Neural cell (in vitro differentiated cells): ENCODE results near the gene FOXI1. TPM values are rescaled to one million over a fixed set of nuclear protein-coding genes. Genes with fewer than 3 reads are reported as not detected.

ENCODE experiments used
- H2AFZ ChIP-seq: fragments of 200-600, 300-800 bp; sonication (generic), shearing (Covaris generic); 2 replicates; pipeline ENCODE4 v1.6.0; 2014; ENCODE audit warnings: low read depth, mild to moderate bottlenecking, antibody characterized with exemption, low read length, moderate library complexity
- H3F3A ChIP-seq: fragments of 200-600 bp; shearing (Covaris generic); 2 replicates; pipeline ENCODE4 v1.6.1; 2016; ENCODE audit warnings: mild to moderate bottlenecking, moderate library complexity, mixed read lengths, antibody characterized with exemption, low read length; ENCODE audit not compliant: insufficient read depth, poor library complexity, severe bottlenecking
- H3K27ac ChIP-seq: fragments of 200-600, 300-800 bp; sonication (generic), shearing (Covaris generic); 2 replicates; pipeline ENCODE4 v1.5.1; 2014; ENCODE audit warnings: mild to moderate bottlenecking, low read length, moderate library complexity
- H3K27me3 ChIP-seq: fragments of 300-800, 200-600 bp; sonication (generic), shearing (Covaris generic); 2 replicates; pipeline ENCODE4 v1.6.0; 2014; ENCODE audit warnings: mild to moderate bottlenecking, low read depth, low read length, moderate library complexity; ENCODE audit not compliant: insufficient read depth
- H3K36me3 ChIP-seq: fragments of 300-800, 200-600 bp; sonication (generic), shearing (Covaris generic); 2 replicates; pipeline ENCODE4 v1.5.1; 2014; ENCODE audit warnings: mild to moderate bottlenecking, antibody characterized with exemption, low read length, moderate library complexity; ENCODE audit not compliant: insufficient read depth
- H3K4me2 ChIP-seq: fragments of 300-800, 200-600 bp; sonication (generic), shearing (Covaris generic); 2 replicates; pipeline ENCODE4 v1.6.0; 2014; ENCODE audit warnings: mild to moderate bottlenecking, low read length
- H3K4me3 ChIP-seq: fragments of 300-800, 200-600 bp; sonication (generic), shearing (Covaris generic); 2 replicates; pipeline ENCODE4 v1.5.1; 2014; ENCODE audit warnings: mild to moderate bottlenecking, low read length, moderate library complexity
- H3K79me2 ChIP-seq: fragments of 200-600 bp; shearing (Covaris generic); replicated peaks from 2 replicates; pipeline ENCODE4 v1.6.0; 2014; ENCODE audit warnings: mild to moderate bottlenecking, low read length, moderate library complexity; ENCODE audit not compliant: insufficient read depth
- H3K9ac ChIP-seq: fragments of 300-800, 200-600 bp; sonication (generic), shearing (Covaris generic); 2 replicates; pipeline ENCODE4 v1.6.1; 2016; ENCODE audit warnings: mild to moderate bottlenecking, low read length, mixed read lengths
- H3K9me2 ChIP-seq: fragments of 200-600 bp; shearing (Covaris generic); 2 replicates; pipeline ENCODE4 v1.6.1; 2016; ENCODE audit warnings: mild to moderate bottlenecking, low read length, mixed read lengths; ENCODE audit not compliant: insufficient read depth
- H3K9me3 ChIP-seq: fragments of 200-600, 300-800 bp; sonication (generic), shearing (Covaris generic); 2 replicates; pipeline ENCODE4 v1.6.1; 2016; ENCODE audit warnings: mild to moderate bottlenecking, mixed run types, low read length, moderate library complexity, mixed read lengths
- H4K20me1 ChIP-seq: fragments of 200-600 bp; shearing (Covaris generic); 2 replicates; pipeline ENCODE4 v1.6.1; 2016; ENCODE audit warnings: mild to moderate bottlenecking, mixed run types; ENCODE audit not compliant: insufficient read depth
- EP300 ChIP-seq: fragments of 450-650 bp; conservative IDR thresholded peaks from 2 replicates; pipeline ENCODE4 v1.6.1; 2014; ENCODE audit warnings: antibody characterized with exemption, mild to moderate bottlenecking, moderate library complexity; ENCODE audit not compliant: poor library complexity, severe bottlenecking
- EZH2 ChIP-seq: fragments of 200-600, 300-800 bp; shearing (Covaris generic), sonication (generic); IDR thresholded peaks from 2 replicates; pipeline ENCODE4 v1.6.1; 2014; ENCODE audit warnings: antibody characterized with exemption, low read length, borderline replicate concordance, mild to moderate bottlenecking; ENCODE audit not compliant: insufficient read depth, poor library complexity, severe bottlenecking
- MXI1 ChIP-seq: fragments of 450-650 bp; conservative IDR thresholded peaks from 2 replicates; pipeline ENCODE4 v1.6.1; 2014; ENCODE audit warnings: antibody characterized with exemption, mild to moderate bottlenecking; ENCODE audit not compliant: poor library complexity, severe bottlenecking
- POLR2AphosphoS5 ChIP-seq: IDR thresholded peaks from 2 replicates; pipeline ENCODE4 v1.6.1; 2012
- RAD21 ChIP-seq: fragments of 450-650 bp; conservative IDR thresholded peaks from 2 replicates; pipeline ENCODE4 v1.6.1; 2014; ENCODE audit warnings: antibody characterized with exemption, mild to moderate bottlenecking, moderate library complexity
- SMC3 ChIP-seq: fragments of 450-650 bp; conservative IDR thresholded peaks from 2 replicates; pipeline ENCODE4 v1.6.1; 2014; ENCODE audit warnings: antibody characterized with exemption, mild to moderate bottlenecking, moderate library complexity; ENCODE audit not compliant: poor library complexity
- TAF1 ChIP-seq: IDR thresholded peaks from 2 replicates; pipeline ENCODE4 v1.6.1; 2012; ENCODE audit warnings: low read depth
- polyA plus RNA-seq: library from polyadenylated mRNA; depleted of rRNA; stranded (reverse); fragments of >200 nt; gene quantifications from 2 replicates; pipeline ENCODE4 v1.2.3, GENCODE V29; 2014
- TF ChIP-seq, protein P1 (sequence below): IDR thresholded peaks from 2 replicates; pipeline ENCODE4 v1.6.1; 2012; ENCODE audit warnings: borderline replicate concordance
- TF ChIP-seq, protein P2 (sequence below): fragments of 450-650 bp; IDR thresholded peaks from 2 replicates; pipeline ENCODE4 v1.5.1; 2014; ENCODE audit warnings: antibody characterized with exemption, mild to moderate bottlenecking, moderate library complexity; ENCODE audit not compliant: poor library complexity, severe bottlenecking

FOXI1 gene
- polyA plus RNA-seq, 1 donor from 2014 or later, result not detected

DNA sequence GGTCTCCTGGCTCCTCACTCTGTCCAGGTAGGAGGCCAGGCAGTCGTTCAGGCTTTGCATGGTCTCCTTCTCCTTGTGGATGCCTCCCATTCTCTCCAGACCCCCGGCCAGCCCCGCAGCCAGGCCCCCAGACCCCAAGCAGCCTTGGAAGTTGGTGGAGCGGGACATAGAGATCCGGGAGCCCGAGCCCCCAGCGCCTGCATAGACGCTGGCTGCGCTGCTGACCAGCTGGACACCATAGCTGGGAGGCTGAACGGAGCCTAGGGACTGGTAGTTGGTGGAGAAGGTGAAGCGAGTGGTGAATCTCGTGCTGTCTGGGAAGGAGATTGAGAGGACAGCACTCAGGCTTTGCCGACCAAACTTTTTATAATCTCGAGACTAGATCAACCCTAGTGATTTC, 35.9 kb downstream of the FOXI1 start:
- Histone ChIP-seq H3K36me3 (no peaks in the 10 kb centered on the region), H3K9me2 (no peaks in the 10 kb centered on the region), H3K27ac (no peak overlapping the region), H3K9ac (no peak overlapping the region), H3K4me2 (no peak overlapping the region), H2AFZ (no peak overlapping the region), H3K79me2 (no peaks in the 10 kb centered on the region), H3K4me3 (no peak overlapping the region), H4K20me1 (no peaks in the 10 kb centered on the region), H3F3A (no peaks in the 10 kb centered on the region), H3K27me3 (no peaks in the 10 kb centered on the region), H3K9me3 (no peaks in the 10 kb centered on the region)
- no peak for TF ChIP-seq EZH2
- TF ChIP-seq, protein P1, sequence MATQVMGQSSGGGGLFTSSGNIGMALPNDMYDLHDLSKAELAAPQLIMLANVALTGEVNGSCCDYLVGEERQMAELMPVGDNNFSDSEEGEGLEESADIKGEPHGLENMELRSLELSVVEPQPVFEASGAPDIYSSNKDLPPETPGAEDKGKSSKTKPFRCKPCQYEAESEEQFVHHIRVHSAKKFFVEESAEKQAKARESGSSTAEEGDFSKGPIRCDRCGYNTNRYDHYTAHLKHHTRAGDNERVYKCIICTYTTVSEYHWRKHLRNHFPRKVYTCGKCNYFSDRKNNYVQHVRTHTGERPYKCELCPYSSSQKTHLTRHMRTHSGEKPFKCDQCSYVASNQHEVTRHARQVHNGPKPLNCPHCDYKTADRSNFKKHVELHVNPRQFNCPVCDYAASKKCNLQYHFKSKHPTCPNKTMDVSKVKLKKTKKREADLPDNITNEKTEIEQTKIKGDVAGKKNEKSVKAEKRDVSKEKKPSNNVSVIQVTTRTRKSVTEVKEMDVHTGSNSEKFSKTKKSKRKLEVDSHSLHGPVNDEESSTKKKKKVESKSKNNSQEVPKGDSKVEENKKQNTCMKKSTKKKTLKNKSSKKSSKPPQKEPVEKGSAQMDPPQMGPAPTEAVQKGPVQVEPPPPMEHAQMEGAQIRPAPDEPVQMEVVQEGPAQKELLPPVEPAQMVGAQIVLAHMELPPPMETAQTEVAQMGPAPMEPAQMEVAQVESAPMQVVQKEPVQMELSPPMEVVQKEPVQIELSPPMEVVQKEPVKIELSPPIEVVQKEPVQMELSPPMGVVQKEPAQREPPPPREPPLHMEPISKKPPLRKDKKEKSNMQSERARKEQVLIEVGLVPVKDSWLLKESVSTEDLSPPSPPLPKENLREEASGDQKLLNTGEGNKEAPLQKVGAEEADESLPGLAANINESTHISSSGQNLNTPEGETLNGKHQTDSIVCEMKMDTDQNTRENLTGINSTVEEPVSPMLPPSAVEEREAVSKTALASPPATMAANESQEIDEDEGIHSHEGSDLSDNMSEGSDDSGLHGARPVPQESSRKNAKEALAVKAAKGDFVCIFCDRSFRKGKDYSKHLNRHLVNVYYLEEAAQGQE, result no peak
- TF ChIP-seq SMC3, result no peak
- no peak for TF ChIP-seq TAF1
- TF ChIP-seq, protein P2, sequence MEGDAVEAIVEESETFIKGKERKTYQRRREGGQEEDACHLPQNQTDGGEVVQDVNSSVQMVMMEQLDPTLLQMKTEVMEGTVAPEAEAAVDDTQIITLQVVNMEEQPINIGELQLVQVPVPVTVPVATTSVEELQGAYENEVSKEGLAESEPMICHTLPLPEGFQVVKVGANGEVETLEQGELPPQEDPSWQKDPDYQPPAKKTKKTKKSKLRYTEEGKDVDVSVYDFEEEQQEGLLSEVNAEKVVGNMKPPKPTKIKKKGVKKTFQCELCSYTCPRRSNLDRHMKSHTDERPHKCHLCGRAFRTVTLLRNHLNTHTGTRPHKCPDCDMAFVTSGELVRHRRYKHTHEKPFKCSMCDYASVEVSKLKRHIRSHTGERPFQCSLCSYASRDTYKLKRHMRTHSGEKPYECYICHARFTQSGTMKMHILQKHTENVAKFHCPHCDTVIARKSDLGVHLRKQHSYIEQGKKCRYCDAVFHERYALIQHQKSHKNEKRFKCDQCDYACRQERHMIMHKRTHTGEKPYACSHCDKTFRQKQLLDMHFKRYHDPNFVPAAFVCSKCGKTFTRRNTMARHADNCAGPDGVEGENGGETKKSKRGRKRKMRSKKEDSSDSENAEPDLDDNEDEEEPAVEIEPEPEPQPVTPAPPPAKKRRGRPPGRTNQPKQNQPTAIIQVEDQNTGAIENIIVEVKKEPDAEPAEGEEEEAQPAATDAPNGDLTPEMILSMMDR, result no peak
- no peak for TF ChIP-seq RAD21
- no peak for TF ChIP-seq POLR2AphosphoS5
- no peak for TF ChIP-seq EP300
- TF ChIP-seq MXI1, result no peak

DNA sequence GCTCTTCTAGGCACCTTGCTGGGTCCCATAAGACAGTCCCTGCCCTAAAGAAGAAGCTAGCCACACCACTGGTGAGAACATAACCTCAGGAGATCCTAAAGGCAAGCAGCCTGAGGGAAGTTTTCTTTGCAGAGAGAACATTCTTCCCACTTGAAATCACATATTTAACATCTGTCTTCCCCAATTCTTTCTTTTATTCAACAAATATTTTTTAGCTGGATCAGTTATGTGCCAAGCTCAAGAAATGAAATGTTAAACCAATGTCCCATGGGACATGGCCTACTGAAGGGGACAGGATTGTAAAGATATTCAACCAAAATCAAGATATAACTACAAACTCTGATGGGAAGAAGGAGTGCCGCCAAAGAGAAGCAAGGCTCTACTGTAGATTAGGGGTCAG, 36.5 kb downstream of the FOXI1 start:
- no peaks in the 10 kb centered on the region for H3K27me3 ChIP-seq
- H3K9ac ChIP-seq, result no peak overlapping the region
- no peaks in the 10 kb centered on the region for H3K36me3 ChIP-seq
- H3K79me2 ChIP-seq, result no peaks in the 10 kb centered on the region
- no peak overlapping the region for H3K4me3 ChIP-seq
- no peaks in the 10 kb centered on the region for H3K9me3 ChIP-seq
- TF ChIP-seq, protein P1, result no peak
- TF ChIP-seq, protein P2, result no peak
- TF ChIP-seq EZH2, result no peak
- no peak for TF ChIP-seq POLR2AphosphoS5
- TF ChIP-seq SMC3, result no peak
- TF ChIP-seq EP300, result no peak
- TF ChIP-seq TAF1, result no peak
- TF ChIP-seq RAD21, result no peak
- no peak for TF ChIP-seq MXI1
- H3K4me2 ChIP-seq, result no peak overlapping the region
- no peak overlapping the region for H2AFZ ChIP-seq
- no peak overlapping the region for H3K27ac ChIP-seq
- H4K20me1 ChIP-seq, result no peaks in the 10 kb centered on the region
- no peaks in the 10 kb centered on the region for H3K9me2 ChIP-seq
- no peaks in the 10 kb centered on the region for H3F3A ChIP-seq
